ENCODE data around the gene KRTAP10-1.

The KRTAP10-1 gene

GRCh38 chr21:44500111-44500510 is 39.9 kb downstream of the KRTAP10-1 start:
- DNase-seq, result no peak

GRCh38 chr21:44499631-44500030 is 40.4 kb downstream of the KRTAP10-1 start:
- no peak for DNase-seq

GRCh38 chr21:44499211-44499560 is 40.8 kb downstream of the KRTAP10-1 start:
- no peak for DNase-seq

- no peak for DNase-seq
Measured at GRCh38 chr21:44498280-44499210, 41.5 kb downstream of the KRTAP10-1 start.

- DNase-seq, result no peak
Measured at GRCh38 chr21:44497703-44498126, 42.3 kb downstream of the KRTAP10-1 start.

- DNase-seq, result no peak
Measured at GRCh38 chr21:44496564-44497550, 43.1 kb downstream of the KRTAP10-1 start.

GRCh38 chr21:44495611-44496563 is 44.1 kb downstream of the KRTAP10-1 start:
- DNase-seq, result no peak

- DNase-seq, result no peak
Measured at GRCh38 chr21:44494956-44495355, 45.0 kb downstream of the KRTAP10-1 start.

GRCh38 chr21:44494418-44494817 is 45.6 kb downstream of the KRTAP10-1 start:
- DNase-seq, result no peak

GRCh38 chr21:44492567-44493385 is 47.2 kb downstream of the KRTAP10-1 start:
- DNase-seq, result no peak

GRCh38 chr21:44490816-44491215 is 49.2 kb downstream of the KRTAP10-1 start:
- DNase-seq, result no peak

- DNase-seq, result no peak
Measured at GRCh38 chr21:44490405-44490804, 49.6 kb downstream of the KRTAP10-1 start.

GRCh38 chr21:44489962-44490361 is 50.0 kb downstream of the KRTAP10-1 start:
- DNase-seq, result no peak
